ENCODE data around the gene PRKCA.

The PRKCA gene

DNA sequence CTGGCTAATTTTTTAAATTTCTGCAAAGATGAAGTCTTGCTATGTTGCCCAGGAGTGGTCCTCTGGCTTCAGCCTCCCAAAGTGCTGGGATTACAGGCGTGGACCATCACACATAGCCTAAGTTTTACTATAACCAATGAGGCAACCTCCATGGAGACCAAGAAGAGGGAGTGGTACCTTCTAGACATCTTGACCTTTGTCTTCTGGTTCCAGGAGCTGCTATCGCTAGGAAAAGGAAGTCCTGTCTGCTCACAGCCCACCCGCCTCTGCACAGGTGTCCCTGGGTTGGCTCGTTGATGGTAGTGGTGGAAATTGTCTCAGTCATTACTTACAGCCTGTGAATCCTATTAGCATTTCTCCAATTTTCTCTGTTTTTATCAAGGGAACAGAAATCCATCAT lies 169.7 kb downstream of the PRKCA start:
- peaks cover 33% of the 10 kb centered on the region for H3K4me1 ChIP-seq (ENCODE audit: control insufficient read depth, low read length)
- H3F3A ChIP-seq (ENCODE audit: control insufficient read depth, insufficient read depth) = no peaks in the 10 kb centered on the region
- no peak overlapping the region for H3K4me3 ChIP-seq (ENCODE audit: low read length)

DNA sequence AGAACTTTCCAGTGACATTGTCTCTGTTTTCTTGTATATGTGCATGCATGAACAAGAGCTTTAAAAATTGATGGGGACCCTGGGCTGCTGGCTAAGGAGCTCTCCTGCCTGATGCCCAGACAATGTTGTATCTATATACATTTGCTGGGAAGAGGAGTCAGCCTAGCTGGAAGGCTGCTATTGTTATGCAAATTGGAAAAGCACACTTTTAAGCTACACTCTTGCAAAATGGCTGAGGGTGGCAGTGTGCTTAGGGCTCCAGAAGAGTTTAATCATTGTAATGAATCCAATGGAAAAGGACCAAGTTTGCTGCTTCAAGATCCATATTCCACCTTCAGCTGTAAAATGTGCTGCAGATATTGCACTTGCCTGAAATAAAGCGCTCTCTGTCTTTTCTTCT lies 171.8 kb downstream of the PRKCA start:
- no peaks in the 10 kb centered on the region for H4K20me1 ChIP-seq (ENCODE audit: control insufficient read depth, insufficient read depth, low read depth, low read length)
- no peak overlapping the region for H3K4me2 ChIP-seq (ENCODE audit: low read length)
- no peaks in the 10 kb centered on the region for H3F3A ChIP-seq (ENCODE audit: control insufficient read depth, insufficient read depth)
- H3K79me2 ChIP-seq (ENCODE audit: control insufficient read depth, low read length) = no peaks in the 10 kb centered on the region
- no peaks in the 10 kb centered on the region for H3K27me3 ChIP-seq (ENCODE audit: control insufficient read depth, low read length)
- H3K27ac ChIP-seq (ENCODE audit: low read depth, low read length) = no peak overlapping the region
- H3K4me3 ChIP-seq (ENCODE audit: low read length) = no peak overlapping the region
- TF ChIP-seq, protein P1, sequence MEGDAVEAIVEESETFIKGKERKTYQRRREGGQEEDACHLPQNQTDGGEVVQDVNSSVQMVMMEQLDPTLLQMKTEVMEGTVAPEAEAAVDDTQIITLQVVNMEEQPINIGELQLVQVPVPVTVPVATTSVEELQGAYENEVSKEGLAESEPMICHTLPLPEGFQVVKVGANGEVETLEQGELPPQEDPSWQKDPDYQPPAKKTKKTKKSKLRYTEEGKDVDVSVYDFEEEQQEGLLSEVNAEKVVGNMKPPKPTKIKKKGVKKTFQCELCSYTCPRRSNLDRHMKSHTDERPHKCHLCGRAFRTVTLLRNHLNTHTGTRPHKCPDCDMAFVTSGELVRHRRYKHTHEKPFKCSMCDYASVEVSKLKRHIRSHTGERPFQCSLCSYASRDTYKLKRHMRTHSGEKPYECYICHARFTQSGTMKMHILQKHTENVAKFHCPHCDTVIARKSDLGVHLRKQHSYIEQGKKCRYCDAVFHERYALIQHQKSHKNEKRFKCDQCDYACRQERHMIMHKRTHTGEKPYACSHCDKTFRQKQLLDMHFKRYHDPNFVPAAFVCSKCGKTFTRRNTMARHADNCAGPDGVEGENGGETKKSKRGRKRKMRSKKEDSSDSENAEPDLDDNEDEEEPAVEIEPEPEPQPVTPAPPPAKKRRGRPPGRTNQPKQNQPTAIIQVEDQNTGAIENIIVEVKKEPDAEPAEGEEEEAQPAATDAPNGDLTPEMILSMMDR (IDR thresholded peaks at IDR 0.05; ENCODE audit: low read depth, low read length, poor library complexity, severe bottlenecking) = no peak
- TF ChIP-seq EZH2phosphoT487 (IDR thresholded peaks at IDR 0.05; ENCODE audit: borderline replicate concordance, low read length) = no peak
- no peaks in the 10 kb centered on the region for H3K9me2 ChIP-seq (replicated peaks; ENCODE audit: control insufficient read depth, low read length)
- H3K4me1 ChIP-seq (ENCODE audit: control insufficient read depth, low read length) = peaks cover 20% of the 10 kb centered on the region
- H3K36me3 ChIP-seq (ENCODE audit: control insufficient read depth, low read length) = no peaks in the 10 kb centered on the region
- no peaks in the 10 kb centered on the region for H3K9me3 ChIP-seq (ENCODE audit: control insufficient read depth, insufficient read depth, low read length)

More for the DNA sequence above, 169.7 kb downstream of the PRKCA start:
- Histone ChIP-seq H3K9me2 (replicated peaks; ENCODE audit: control insufficient read depth, low read length) (no peaks in the 10 kb centered on the region), H4K20me1 (ENCODE audit: control insufficient read depth, insufficient read depth, low read depth, low read length) (no peaks in the 10 kb centered on the region), H3K9me3 (ENCODE audit: control insufficient read depth, insufficient read depth, low read length) (no peaks in the 10 kb centered on the region), H3K36me3 (ENCODE audit: control insufficient read depth, low read length) (no peaks in the 10 kb centered on the region), H3K79me2 (ENCODE audit: control insufficient read depth, low read length) (no peaks in the 10 kb centered on the region), H3K27ac (ENCODE audit: low read depth, low read length) (no peak overlapping the region), H3K27me3 (ENCODE audit: control insufficient read depth, low read length) (no peaks in the 10 kb centered on the region), H3K4me2 (ENCODE audit: low read length) (no peak overlapping the region)
- TF ChIP-seq, protein P1 (IDR thresholded peaks at IDR 0.05; ENCODE audit: low read depth, low read length, poor library complexity, severe bottlenecking) = no peak
- no peak for TF ChIP-seq EZH2phosphoT487 (IDR thresholded peaks at IDR 0.05; ENCODE audit: borderline replicate concordance, low read length)

DNA sequence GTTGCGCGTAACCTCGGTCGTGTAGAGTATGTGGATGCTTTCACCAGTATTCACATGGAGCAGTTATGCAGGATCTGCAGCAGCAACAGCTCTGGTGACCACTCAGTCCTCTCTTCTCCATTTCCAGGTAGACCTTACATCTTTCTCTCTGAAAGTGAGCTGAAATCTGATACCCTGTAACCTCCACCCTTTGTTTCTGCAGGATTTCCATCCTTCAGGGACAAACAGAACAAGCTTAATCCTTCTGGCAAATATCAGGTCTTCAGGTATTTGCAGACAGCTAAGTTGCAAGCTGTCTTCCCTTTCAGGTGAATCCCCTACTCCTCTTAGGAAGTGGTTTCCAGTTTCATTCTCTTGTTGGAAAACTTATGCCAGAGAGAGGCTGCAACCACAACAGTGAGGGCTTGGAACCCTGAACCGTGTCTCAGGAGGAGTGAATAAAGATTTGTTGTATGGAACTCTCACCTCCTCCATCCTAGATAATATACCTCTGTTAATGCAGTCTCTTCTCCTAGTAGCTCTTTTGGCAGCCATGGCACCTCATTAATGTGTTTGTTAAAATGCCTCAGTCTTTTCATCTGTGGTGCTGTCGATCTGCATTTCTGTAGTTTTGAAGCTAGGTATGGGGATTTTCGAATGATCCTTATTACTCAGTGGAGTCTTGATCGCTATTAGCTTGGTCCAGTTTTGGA lies 172.5 kb downstream of the PRKCA start:
- Histone ChIP-seq H3K9me2 (replicated peaks; ENCODE audit: control insufficient read depth, low read length) (no peaks in the 10 kb centered on the region), H3K4me3 (ENCODE audit: low read length) (no peak overlapping the region), H3F3A (ENCODE audit: control insufficient read depth, insufficient read depth) (no peaks in the 10 kb centered on the region), H3K9me3 (ENCODE audit: control insufficient read depth, insufficient read depth, low read length) (no peaks in the 10 kb centered on the region), H3K27me3 (ENCODE audit: control insufficient read depth, low read length) (no peaks in the 10 kb centered on the region), H3K4me1 (ENCODE audit: control insufficient read depth, low read length) (peaks cover 13% of the 10 kb centered on the region), H3K27ac (ENCODE audit: low read depth, low read length) (no peak overlapping the region), H4K20me1 (ENCODE audit: control insufficient read depth, insufficient read depth, low read depth, low read length) (no peaks in the 10 kb centered on the region), H3K36me3 (ENCODE audit: control insufficient read depth, low read length) (no peaks in the 10 kb centered on the region), H3K79me2 (ENCODE audit: control insufficient read depth, low read length) (no peaks in the 10 kb centered on the region), H3K4me2 (ENCODE audit: low read length) (no peak overlapping the region)
- TF ChIP-seq, protein P1 (IDR thresholded peaks at IDR 0.05; ENCODE audit: low read depth, low read length, poor library complexity, severe bottlenecking) = no peak
- no peak for TF ChIP-seq EZH2phosphoT487 (IDR thresholded peaks at IDR 0.05; ENCODE audit: borderline replicate concordance, low read length)

Data from DOHH2 (cell line).